Osteoblast (primary cell): ENCODE results near the gene PRRT4. TPM values are rescaled to one million over a fixed set of nuclear protein-coding genes. Genes with fewer than 3 reads are reported as not detected.
A peak's percentile ranks its signal among the peaks of the same experiment; 100 is the strongest.

Experiments used
- DNase-seq: peaks from one replicate; pipeline ENCODE4 v3.0.0; 2011; ENCODE audit warnings: low spot score, mixed read lengths; ENCODE audit not compliant: insufficient read length; ENCODE audit errors: missing footprints
- H2AFZ ChIP-seq: 2 replicates; pipeline ENCODE4 v1.6.0; 2011; ENCODE audit warnings: mild to moderate bottlenecking, low read length
- H3K27ac ChIP-seq: 2 replicates; pipeline ENCODE4 v1.5.1; 2011; ENCODE audit warnings: mild to moderate bottlenecking, low read depth, low read length, moderate library complexity
- H3K27me3 ChIP-seq: 2 replicates; pipeline ENCODE4 v1.6.0; 2012; ENCODE audit warnings: mild to moderate bottlenecking, control low read depth, inconsistent platforms, low read length, moderate library complexity; ENCODE audit not compliant: insufficient read depth
- H3K36me3 ChIP-seq: 2 replicates; pipeline ENCODE4 v1.5.1; 2011; ENCODE audit warnings: mild to moderate bottlenecking, low read length, control low read depth, moderate library complexity; ENCODE audit not compliant: insufficient read depth
- H3K4me1 ChIP-seq: 2 replicates; pipeline ENCODE4 v1.5.1; 2011; ENCODE audit warnings: mild to moderate bottlenecking, low read length, control low read depth, moderate library complexity; ENCODE audit not compliant: insufficient read depth
- H3K4me2 ChIP-seq: 2 replicates; pipeline ENCODE4 v1.6.0; 2011; ENCODE audit warnings: mild to moderate bottlenecking, low read length; ENCODE audit not compliant: insufficient read depth
- H3K4me3 ChIP-seq: fragments of 200-600 bp; sonication (generic); 3 replicates; pipeline ENCODE4 v1.5.1; 2012; ENCODE audit warnings: mild to moderate bottlenecking, low read length, inconsistent platforms; ENCODE audit not compliant: insufficient read depth
- H3K79me2 ChIP-seq: 2 replicates; pipeline ENCODE4 v1.6.0; 2012; ENCODE audit warnings: mild to moderate bottlenecking, low read length, control low read depth, inconsistent platforms; ENCODE audit not compliant: insufficient read depth
- H3K9me3 ChIP-seq: 2 replicates; pipeline ENCODE4 v1.5.1; 2011; ENCODE audit warnings: low read depth, low read length, control low read depth
- H4K20me1 ChIP-seq: 2 replicates; pipeline ENCODE4 v1.6.0; 2012; ENCODE audit warnings: mild to moderate bottlenecking, low read length, control low read depth; ENCODE audit not compliant: insufficient read depth
- CTCF ChIP-seq: IDR thresholded peaks from 2 replicates; pipeline ENCODE4 v1.5.1; 2011; ENCODE audit warnings: mild to moderate bottlenecking, low read depth, low read length, moderate library complexity; ENCODE audit errors: extremely low read depth
- total RNA-seq: library from RNA; depleted of rRNA; stranded (reverse); fragments of >200 nt; gene quantifications from 2 replicates; pipeline ENCODE4 v1.2.3, GENCODE V29; 2012

The PRRT4 gene
- total RNA-seq, 1 donor = not detected

GRCh38 chr7:128385988-128386925 is 24.8 kb upstream of the PRRT4 start:
- Histone ChIP-seq H4K20me1 (no peaks in the 10 kb centered on the region), H3K79me2 (no peaks in the 10 kb centered on the region), H3K27ac (no peak overlapping the region), H3K4me3 (no peak overlapping the region), H3K27me3 (peaks cover 2% of the 10 kb centered on the region), H3K4me2 (no peak overlapping the region), H3K9me3 (no peaks in the 10 kb centered on the region), H2AFZ (no peak overlapping the region), H3K4me1 (no peaks in the 10 kb centered on the region), H3K36me3 (no peaks in the 10 kb centered on the region)
- no peak for DNase-seq
- no peak for TF ChIP-seq CTCF

GRCh38 chr7:128384726-128385125 is 23.2 kb upstream of the PRRT4 start:
- no peaks in the 10 kb centered on the region for H3K4me1 ChIP-seq
- H3K36me3 ChIP-seq = no peaks in the 10 kb centered on the region
- no peaks in the 10 kb centered on the region for H3K9me3 ChIP-seq
- no peaks in the 10 kb centered on the region for H3K79me2 ChIP-seq
- peaks cover 2% of the 10 kb centered on the region for H3K27me3 ChIP-seq
- H3K4me3 ChIP-seq = no peak overlapping the region
- no peak for DNase-seq
- H4K20me1 ChIP-seq = no peaks in the 10 kb centered on the region
- TF ChIP-seq CTCF = no peak
- H3K4me2 ChIP-seq = no peak overlapping the region
- H2AFZ ChIP-seq = no peak overlapping the region
- no peak overlapping the region for H3K27ac ChIP-seq

GRCh38 chr7:128383776-128384175 is 22.3 kb upstream of the PRRT4 start:
- no peak overlapping the region for H3K4me2 ChIP-seq
- H3K36me3 ChIP-seq = no peaks in the 10 kb centered on the region
- H3K4me3 ChIP-seq = no peak overlapping the region
- no peak for TF ChIP-seq CTCF
- no peak overlapping the region for H3K27ac ChIP-seq
- no peak overlapping the region for H2AFZ ChIP-seq
- peak; percentile 72 for DNase-seq
- H3K79me2 ChIP-seq = no peaks in the 10 kb centered on the region
- H3K4me1 ChIP-seq = no peaks in the 10 kb centered on the region
- peaks cover 5% of the 10 kb centered on the region for H3K27me3 ChIP-seq
- no peaks in the 10 kb centered on the region for H3K9me3 ChIP-seq
- H4K20me1 ChIP-seq = no peaks in the 10 kb centered on the region

GRCh38 chr7:128381161-128381821 is 19.8 kb upstream of the PRRT4 start:
- TF ChIP-seq CTCF = peak; percentile 46
- no peaks in the 10 kb centered on the region for H3K4me1 ChIP-seq
- no peak overlapping the region for H2AFZ ChIP-seq
- H3K27ac ChIP-seq = no peak overlapping the region
- peaks cover 8% of the 10 kb centered on the region for H3K27me3 ChIP-seq
- no peaks in the 10 kb centered on the region for H3K36me3 ChIP-seq
- H3K9me3 ChIP-seq = no peaks in the 10 kb centered on the region
- no peaks in the 10 kb centered on the region for H3K79me2 ChIP-seq
- H3K4me2 ChIP-seq = no peak overlapping the region
- no peaks in the 10 kb centered on the region for H4K20me1 ChIP-seq
- peak; percentile 72 for DNase-seq
- H3K4me3 ChIP-seq = no peak overlapping the region
